Measurements from ENCODE around the gene SDF2L1. TPM values are rescaled to one million over a fixed set of nuclear protein-coding genes. Genes with fewer than 3 reads are reported as not detected.

The SDF2L1 gene
- total and polyA plus RNA-seq, 9 of the 15 experiments (the other 6 are each of a cell fraction or from before 2014, with no cell fraction given), result 15.1 to 989 (median 124) TPM

DNA sequence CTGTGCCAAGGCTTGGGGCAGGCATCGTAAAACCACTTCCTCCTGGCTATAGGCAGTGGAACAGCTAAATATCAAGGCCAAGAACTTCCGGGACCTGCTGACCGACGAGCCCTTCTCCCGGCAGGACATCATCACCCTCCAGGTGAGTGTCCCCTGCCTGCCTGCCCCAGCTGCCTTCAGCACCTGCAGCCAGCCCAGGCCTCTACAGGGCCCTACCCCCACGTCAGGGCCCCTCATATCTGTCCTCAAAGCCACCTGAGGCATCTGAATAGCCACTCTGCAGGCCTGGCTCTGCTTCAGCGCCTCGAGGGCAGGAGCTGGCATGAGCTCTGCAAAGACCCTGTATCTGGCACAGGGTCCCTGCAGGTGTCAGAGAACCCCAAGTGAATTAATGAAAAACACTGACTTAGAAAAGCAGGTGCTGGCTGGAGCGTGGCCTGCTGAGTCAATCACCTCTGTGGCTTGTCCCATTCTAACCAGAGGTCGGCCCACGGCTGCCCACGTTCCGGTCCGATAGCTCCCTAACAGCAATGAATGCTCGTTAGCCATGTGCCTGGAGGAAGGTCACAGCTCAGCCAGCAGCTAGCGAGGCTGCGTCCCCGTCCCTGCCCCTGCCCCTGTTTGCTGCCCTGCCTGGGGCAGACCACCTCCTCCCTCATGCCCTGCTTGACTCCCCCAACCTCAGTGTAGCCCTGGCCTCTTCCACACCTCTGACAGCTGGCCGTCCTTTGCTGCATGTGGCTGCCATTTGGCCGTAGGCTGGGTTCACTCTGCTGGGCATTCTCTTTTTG, 40.5 kb downstream of the SDF2L1 start (continued):
- TF ChIP-seq ZNF263 (CRISPR knock-in tag; IDR thresholded peaks at IDR 0.05; ENCODE audit: borderline replicate concordance) (0 out of 2 replicates have a peak, but pooled peaks have one; percentile 13), ZNF639 (CRISPR knock-in tag; conservative IDR thresholded peaks at IDR 0.05 in 1 of 2, IDR thresholded peaks at IDR 0.05 in 1 of 2) (peak in 1 of 2 experiments; percentile 94; a peak in 1 of 4 replicates), EWSR1 (IDR thresholded peaks at IDR 0.05; ENCODE audit: borderline replicate concordance, low read depth, partially characterized antibody) (no peak), ZSCAN29 (IDR thresholded peaks at IDR 0.05) (0 out of 2 replicates have a peak, but pooled peaks have one; percentile 4), ZNF696 (CRISPR knock-in tag; conservative IDR thresholded peaks at IDR 0.05) (no peak), ZC3H4 (CRISPR knock-in tag; IDR thresholded peaks at IDR 0.05; ENCODE audit: borderline replicate concordance) (peak; percentile 92), FOXM1 (IDR thresholded peaks at IDR 0.05; ENCODE audit: low read depth) (no peak), FOXM1 (CRISPR knock-in tag; IDR thresholded peaks at IDR 0.05; ENCODE audit: low read depth) (peak; percentile 57; the same call in 1 of the 2 replicates), SETDB1 (IDR thresholded peaks at IDR 0.05; ENCODE audit: low read length) (no peak), IRF9 (tag; IDR thresholded peaks at IDR 0.05) (no peak), ZNF830 (CRISPR knock-in tag; IDR thresholded peaks at IDR 0.05) (no peak), HOXB6 (CRISPR knock-in tag; IDR thresholded peaks at IDR 0.05; ENCODE audit: borderline replicate concordance) (peak; percentile 40; the same call in 1 of the 2 replicates), ZNF764 (CRISPR knock-in tag; IDR thresholded peaks at IDR 0.05; ENCODE audit: low read depth) (no peak), THAP12 (CRISPR knock-in tag; IDR thresholded peaks at IDR 0.05) (0 out of 2 replicates have a peak, but pooled peaks have one; percentile 12), GATAD2B (IDR thresholded peaks at IDR 0.05; ENCODE audit: borderline replicate concordance) (no peak), MIER1 (IDR thresholded peaks at IDR 0.05; ENCODE audit: low read depth) (no peak)
- TF ChIP-seq, protein P1, sequence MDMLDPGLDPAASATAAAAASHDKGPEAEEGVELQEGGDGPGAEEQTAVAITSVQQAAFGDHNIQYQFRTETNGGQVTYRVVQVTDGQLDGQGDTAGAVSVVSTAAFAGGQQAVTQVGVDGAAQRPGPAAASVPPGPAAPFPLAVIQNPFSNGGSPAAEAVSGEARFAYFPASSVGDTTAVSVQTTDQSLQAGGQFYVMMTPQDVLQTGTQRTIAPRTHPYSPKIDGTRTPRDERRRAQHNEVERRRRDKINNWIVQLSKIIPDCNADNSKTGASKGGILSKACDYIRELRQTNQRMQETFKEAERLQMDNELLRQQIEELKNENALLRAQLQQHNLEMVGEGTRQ (CRISPR knock-in tag; IDR thresholded peaks at IDR 0.05), result no peak
- TF ChIP-seq, protein P2, sequence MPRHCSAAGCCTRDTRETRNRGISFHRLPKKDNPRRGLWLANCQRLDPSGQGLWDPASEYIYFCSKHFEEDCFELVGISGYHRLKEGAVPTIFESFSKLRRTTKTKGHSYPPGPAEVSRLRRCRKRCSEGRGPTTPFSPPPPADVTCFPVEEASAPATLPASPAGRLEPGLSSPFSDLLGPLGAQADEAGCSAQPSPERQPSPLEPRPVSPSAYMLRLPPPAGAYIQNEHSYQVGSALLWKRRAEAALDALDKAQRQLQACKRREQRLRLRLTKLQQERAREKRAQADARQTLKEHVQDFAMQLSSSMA (CRISPR knock-in tag; IDR thresholded peaks at IDR 0.05), result no peak
- TF ChIP-seq, protein P3, sequence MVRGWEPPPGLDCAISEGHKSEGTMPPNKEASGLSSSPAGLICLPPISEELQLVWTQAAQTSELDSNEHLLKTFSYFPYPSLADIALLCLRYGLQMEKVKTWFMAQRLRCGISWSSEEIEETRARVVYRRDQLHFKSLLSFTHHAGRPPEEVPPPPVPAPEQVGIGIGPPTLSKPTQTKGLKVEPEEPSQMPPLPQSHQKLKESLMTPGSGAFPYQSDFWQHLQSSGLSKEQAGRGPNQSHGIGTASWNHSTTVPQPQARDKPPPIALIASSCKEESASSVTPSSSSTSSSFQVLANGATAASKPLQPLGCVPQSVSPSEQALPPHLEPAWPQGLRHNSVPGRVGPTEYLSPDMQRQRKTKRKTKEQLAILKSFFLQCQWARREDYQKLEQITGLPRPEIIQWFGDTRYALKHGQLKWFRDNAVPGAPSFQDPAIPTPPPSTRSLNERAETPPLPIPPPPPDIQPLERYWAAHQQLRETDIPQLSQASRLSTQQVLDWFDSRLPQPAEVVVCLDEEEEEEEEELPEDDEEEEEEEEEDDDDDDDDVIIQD (CRISPR knock-in tag; IDR thresholded peaks at IDR 0.05), result no peak
